HG02798 (cell line): ENCODE results near the gene APOL2.
"Not testable (repeated sequence)": the region's sequence is repeated elsewhere in the genome, so short reads cannot be mapped to it uniquely, and the experiment has no call there.

Experiments
- ATAC-seq: cut with Tn5 transposase; IDR thresholded peaks from one replicate; pipeline ENCODE4 v1.9.1; 2021; ENCODE audit warnings: mild to moderate bottlenecking; ENCODE audit not compliant: unreplicated experiment, poor library complexity

The APOL2 gene

DNA sequence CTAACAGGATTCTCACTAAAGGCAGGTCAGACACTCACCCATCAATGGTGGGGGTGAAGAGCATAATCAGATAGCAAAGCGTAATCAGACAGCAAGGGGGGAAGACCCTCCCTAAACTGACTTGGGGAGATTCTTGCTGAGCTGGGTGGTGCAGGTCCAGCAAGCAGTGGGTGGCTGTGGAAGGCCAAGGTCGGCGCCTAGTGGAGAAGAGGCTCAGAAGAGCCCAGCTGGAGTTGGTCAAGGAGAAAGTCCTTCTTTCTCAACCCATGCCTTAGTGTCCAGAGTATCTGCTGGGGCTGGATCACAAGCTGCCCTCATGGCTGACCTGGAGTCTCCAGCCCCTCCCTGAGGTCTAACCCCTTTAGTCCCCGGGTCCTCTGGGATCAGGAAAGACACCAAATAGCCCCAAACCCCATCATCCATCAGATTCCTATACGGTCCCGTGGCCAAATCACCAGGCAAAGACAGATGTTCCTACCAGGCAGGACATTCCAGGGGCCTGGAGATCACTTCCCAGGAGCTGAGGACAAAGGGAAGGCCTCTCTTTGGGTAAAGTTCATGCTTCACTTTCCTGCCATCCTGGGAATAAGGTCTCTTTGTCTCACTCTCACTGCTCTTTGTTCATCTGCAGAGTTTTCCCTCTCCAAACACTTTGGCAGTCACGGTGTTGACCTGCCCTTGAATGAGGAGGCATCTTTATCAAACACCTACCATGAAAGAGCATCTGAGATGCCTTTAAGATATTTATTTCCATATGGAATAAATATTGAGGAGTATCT lies 24.7 kb upstream of the APOL2 start:
- not testable (repeated sequence) for ATAC-seq

DNA sequence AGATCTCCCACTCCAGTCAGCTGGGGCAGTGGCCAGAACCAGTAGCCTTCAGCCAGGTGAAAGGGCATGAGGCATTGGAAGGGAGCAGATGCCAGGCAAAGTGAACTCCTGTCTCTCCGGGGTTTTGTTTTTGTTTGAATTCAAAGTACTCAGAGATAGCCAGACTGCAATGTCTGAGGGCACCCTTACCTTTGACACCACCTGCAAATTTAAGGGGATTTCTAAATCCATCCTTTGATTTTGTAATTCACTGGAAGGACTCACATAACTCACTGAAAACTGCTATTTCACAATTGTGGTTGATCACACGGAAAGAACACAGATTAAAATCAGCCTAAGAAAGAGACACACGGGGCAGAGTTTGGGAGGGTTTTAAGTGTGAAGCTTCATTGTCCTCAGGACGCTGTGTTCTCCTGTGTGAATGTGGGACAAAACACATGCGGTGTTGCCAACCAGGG lies 23.9 kb upstream of the APOL2 start:
- ATAC-seq, result not testable (repeated sequence)

DNA sequence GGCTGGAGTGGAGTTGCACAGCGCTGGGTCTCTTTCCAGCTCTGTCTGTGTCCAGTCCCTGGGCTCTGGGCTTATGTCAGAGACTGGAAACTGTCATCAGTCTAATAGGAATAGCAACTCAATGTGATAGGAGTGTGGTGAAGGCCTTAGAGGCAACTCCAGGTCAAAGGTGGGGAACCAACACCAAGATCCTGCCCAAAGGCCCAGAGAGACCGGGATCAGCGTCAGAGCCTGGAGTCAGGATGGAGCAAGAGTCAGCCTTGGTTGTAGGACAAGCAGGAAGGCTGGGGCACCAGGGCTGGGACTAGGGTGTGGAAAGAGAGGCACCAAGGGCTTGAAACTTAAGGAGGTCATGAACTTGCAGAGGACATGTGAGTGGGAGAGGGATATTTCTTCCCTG lies 23.0 kb upstream of the APOL2 start:
- not testable (repeated sequence) for ATAC-seq

DNA sequence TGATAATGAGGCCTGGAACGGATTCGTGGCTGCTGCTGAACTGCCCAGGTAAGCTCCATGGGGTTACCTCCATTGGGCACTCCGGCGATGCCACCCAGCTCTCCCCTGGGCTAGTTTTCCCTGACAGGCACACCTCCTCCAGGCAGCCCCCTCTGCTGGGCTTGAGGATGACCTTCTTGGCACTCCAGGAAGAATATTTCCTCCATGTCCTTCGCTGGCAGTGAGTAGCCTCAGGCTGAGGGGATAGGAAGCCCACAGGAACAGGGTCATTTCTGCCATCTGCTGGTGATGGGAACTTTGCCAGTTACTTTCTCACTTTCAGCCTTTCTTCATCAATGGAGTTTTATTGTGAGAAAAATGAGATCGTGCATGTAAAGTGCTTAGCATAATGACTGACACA lies 22.3 kb upstream of the APOL2 start:
- ATAC-seq, result not testable (repeated sequence)

DNA sequence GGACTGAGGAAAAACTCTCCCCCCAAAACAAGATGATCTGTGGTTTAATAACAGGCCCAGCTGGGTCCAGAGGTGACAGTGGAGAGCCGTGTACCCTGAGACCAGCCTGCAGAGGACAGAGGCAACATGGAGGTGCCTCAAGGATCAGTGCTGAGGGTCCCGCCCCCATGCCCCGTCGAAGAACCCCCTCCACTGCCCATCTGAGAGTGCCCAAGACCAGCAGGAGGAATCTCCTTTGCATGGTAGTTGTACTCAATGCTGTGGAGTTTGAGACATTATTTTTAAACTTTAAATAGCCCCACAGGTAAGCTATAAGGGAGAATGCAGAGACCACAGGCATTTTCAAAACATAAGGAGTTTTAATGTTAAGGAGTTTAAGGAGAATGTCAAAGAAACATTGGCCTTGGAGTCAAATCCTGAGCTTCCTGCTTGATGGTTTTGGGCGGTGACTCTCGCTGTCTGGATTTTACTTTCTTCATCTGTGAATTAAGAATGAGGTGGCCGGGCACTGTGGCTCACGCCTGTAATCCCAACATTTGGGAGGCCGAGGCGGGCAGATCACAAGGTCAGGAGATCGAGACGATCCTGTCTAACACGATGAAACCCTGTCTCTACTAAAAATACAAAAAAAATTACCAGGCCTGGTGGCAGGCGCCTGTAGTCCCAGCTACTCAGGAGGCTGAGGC lies 20.4 kb upstream of the APOL2 start:
- ATAC-seq, result no peak

DNA sequence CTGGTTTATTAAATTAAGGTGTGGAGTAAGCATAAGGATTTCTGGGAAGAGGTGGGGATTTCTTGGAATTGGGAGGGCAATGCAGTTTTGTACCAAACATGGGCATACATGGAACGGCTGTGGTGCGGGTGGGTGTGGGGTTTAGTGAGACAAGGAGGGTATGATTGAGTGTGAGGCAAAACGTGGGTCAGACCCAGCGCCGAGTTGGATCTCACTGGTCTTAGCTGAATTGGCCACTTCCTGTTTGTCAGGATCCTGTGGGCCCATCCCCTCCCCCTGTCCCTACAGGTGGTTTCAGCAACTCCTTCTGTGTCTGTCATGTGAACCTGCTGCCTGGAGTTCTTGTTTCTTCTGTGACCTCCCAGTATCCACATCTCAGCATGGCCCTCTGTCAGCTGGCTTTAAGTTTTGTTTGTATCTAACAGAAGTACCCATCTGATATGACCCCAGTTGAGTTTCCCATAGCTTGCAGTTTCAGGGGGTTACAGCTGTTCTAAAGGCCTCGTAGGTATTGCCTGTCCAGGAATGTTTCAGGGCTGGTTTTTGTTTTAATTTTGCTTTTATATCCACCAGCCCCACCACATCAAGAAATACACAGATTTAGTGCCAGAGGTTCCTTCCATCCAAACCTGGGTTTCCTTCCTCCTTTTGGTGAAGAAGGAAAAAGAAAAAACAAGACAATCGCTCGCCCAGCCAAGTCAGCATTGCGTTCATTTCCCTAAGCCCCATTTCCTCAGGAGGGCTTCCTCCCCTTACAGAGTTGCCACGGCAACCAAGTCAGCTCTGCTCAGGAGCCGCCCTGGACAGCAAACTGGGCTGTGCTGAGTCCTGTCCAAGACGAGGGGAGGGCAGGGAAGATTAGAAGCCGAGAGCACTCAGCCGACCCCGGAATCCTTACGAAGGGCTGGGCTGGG lies 19.6 kb upstream of the APOL2 start:
- ATAC-seq, result no peak

DNA sequence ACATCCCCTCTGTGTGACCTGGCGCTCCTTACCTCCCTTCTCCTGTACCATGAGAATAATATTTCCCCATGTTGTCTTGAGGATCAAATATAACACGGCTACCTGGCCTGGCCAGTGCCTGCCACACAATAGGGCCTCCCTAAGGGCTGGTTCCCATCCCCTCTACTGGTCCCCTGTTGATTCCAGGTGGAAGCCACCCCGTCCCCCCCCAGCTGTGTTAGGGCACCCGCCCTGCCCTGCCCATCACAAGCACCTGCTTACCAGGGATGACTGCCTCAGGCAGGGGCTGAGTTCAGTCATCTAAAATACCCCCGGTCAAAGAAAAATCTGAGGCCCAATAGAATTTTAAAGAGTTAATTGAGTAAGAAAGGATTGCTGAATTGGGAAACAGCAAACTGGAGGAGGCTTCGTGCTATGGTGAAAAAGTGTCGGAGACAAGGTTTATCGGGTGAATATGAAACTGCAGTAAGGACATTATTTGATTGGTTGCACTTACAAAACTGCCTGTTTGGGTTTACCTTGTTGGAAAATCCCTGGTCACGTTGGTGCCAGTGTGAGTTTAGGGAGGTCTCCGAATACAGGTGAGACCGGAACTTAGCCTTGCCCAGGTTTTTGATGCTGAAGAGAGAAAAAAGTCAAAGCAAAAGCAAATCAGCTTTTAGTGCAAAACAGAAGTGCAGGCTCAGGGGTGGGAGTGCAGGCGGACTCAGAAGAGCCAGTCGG lies 18.8 kb upstream of the APOL2 start:
- ATAC-seq, result no peak

DNA sequence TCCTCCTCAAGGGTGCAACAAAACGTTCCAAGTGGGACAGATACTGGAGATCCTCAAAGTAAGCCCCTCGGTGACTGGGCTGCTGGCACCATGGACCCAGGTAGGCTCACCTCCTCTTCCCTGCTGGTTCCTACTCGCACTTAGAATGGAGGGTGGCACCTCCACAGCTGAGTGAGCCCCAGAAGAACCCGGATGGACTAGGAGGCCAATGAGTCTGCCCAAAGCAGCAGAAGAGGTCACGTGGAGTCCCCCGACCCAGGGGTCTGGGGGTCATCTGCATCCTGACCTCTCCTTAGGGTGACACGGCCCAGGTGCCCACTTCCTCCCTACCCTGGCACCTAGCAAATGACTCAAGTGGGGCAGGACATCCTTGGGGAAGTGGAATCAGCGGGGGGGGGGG lies 18.0 kb upstream of the APOL2 start:
- no peak for ATAC-seq

DNA sequence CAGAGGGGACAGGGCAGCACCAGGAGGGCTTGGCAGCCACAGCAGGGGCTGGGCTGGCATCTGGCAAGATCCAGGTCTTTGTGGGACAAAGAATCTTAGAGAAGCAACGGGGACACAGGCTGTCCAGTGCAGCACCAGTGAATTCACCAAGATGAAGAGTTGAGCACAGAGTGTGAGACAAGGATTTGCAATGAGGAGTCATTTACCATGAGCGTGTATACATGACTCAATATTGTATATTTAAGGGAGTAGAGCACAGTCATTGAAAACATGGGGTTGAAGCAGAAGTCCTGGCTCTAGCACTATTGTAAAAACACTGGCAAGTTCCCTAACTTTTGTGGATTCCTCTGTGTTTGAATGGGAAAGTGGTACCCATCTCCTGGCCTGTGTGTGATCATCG lies 17.2 kb upstream of the APOL2 start:
- ATAC-seq, result no peak

DNA sequence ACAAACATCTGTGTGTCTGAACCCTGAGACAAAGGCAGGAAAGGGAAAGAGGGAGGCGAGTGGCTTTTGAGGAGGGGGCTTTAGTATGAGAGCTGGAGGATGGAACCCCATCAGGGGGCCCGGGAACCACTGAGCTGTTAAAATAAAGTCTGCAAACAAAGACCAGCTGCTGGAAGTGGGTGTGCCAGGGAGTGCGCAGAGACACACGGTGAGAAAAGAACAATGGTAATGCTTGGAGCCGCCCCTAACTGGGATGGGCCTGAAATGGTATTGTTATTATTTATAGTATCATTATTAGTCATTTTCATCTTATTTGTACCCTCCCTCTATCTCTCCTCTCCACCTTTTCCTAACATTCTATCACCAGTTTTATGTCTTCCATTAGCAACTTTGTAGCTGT lies 16.2 kb upstream of the APOL2 start:
- not testable (repeated sequence) for ATAC-seq

DNA sequence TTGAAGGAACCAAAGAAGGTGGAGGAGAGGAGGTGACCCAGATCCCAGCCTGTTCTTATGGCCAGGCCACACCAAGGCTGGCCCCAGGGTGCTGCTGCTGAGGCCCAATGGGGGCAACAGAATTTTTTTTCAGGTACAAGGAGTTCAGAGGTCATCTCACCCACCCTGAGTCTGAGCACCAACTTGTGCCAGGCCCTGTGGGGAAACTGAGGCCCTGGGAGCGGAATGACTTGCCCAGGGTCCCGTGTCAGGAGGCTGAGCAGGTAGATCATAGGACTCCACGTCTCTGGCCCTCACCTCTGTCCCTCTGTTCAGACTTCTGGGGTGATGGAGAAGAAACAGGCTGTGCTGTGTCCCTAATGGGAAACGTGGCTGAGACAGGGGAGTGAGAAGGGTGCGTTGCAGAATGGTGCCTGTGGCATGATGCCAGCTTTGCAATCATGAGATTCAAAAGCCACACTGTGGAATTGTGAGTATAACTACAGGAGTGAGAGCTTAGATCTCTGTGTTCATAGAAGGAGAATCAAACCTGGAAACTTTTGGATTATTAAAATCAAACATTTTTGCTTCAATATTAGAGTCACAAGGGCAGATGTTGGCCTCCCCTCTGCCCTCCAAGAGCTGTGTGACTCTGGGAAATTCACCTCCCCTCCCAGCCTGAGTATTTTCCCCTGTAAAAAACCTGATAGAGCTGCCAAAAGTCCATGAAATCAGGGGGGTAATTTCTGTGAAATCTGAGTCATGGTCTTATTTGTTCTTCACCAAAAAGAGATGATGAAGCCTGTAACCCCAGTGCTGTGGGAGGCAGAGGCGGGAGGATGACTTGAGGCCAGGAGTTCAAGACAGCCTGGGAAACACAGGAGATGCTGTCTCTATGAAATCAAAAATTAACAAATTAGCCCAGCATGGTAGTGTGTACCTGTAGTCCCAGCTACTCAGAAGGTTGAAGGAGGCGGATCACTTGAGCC lies 14.5 kb upstream of the APOL2 start:
- no peak for ATAC-seq

DNA sequence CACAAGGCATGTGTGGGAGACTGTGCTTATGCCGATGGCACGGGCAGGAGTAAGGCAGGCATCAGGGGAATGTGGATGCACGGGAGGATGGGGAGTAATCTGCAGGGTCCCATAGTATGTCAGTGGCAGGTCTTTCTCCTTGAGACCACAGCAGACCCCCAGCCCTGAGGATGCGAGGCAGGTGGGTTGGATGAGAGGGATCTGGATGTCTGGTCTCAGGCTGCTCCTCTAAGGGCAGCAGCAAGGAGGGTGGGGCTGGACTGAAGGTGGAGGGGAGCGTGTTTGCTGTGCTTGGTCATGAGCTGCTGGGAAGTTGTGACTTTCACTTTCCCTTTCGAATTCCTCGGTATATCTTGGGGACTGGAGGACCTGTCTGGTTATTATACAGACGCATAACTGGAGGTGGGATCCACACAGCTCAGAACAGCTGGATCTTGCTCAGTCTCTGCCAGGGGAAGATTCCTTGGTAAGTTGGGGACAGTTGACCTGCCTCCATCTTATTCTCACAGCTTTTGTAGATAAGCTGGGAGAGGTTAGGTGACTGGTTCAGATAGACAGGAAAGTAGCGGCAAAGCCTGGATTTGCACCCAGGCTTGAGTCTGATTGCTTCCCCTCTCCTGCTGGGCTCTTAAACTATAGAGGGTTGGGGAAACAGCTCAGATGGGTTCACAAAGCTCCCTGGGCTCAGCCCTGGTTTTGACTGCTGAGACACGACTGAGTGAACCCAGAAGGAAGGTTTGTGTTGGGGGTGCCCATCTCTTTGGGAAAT lies 13.6 kb upstream of the APOL2 start, which contains the start of gene APOL1:
APOL1 (plus strand) TSS at position 380 of the 769 bp plus-strand sequence. CDS start 1,823 bp downstream, outside the sequence.
- peak; percentile 58 for ATAC-seq

DNA sequence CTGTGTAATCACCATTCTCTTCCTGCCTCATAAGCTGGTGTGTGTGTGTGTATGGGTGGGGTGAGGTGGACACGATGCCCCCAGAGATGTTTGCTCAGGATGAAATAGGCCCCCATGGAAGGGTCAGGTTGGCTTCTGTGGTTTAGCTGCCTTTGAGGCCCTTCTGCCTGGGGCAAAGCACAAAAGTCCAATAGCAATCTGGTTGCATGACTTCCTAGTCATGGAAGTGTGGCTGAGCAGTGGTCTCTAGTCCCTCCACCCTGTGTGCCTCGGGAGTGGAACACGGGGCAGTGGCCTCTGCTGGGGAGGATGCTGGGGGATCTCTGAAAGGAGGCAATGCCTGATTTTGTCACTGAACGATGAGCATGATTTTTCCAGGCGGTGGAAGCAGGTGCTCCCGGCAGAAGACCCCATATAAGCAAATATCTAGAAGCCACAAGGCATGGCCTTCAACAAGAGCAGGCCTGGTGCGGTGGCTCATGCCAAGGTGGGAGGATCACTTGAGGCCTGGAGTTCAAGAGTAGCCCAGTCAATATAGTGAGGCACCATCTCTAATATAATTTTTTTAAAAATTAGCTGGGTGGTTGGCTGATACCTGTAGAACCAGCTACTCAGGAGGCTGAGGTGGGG lies 12.8 kb upstream of the APOL2 start:
- ATAC-seq, result not testable (repeated sequence)

DNA sequence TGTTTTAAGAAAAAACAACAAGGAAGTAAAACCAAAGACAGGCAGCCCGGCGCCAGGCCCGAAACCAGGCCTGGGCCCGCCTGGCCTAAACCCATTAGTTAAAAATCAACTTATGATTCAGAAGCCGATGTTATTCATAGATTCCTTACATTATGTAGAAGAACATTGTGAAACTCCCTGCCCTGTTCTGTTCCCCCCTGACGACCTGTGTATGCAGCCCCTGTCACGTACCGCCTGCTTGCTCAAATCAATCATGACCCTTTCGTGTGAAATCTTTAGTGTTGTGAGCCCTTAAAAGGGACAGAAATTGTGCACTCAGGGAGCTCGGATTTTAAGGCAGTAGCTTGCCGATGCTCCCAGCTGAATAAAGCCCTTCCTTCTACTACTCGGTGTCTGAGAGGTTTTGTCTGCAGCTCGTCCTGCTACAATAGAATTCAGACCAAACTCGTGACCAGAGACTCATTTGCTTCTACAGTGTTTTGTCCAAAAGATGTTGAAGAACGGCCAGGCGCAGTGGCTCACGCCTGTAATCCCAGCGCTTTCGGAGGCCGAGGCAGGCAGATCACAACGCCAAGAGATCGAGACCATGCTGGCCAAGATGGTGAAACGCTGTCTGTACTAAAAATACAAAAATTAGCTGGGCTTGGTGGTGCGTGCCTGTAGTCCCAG lies 11.1 kb upstream of the APOL2 start:
- not testable (repeated sequence) for ATAC-seq

DNA sequence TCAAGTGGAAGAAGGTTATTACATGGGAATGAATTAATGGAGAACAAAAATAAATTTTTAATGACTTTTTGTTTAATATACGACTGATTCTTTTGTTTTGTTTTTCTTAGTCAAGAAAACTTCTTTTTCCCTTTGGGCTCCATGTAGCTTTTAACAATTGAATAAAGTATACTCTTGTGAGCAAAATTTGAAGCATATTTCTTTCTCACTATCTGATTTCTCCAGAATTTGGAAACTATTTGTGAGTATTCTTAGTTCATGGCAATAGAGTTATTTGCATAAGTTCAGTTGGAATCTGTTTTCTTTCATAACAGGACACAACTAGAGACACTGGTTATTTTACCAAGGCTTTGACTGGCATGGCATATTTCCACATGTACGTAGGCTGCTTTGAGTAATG lies 9.8 kb upstream of the APOL2 start:
- ATAC-seq, result no peak

DNA sequence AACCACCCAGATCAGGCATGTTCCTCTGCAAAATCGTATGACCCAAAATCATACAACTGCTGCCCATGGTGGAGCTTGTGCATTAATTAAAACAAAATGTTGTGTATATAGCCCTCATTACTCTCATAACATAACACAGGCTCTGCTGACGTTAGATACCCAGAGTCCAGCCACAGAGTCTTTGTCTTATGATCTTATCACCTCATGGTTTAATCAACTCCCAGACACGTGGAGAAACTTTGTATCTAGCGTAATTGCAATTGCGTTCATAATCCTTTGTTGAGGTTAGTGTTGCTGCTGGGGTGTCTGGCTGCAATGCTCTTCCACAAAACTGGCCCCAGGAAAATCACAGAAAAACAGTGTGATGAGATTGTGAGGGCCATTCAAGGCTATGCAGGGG lies 8.6 kb upstream of the APOL2 start:
- no peak for ATAC-seq

DNA sequence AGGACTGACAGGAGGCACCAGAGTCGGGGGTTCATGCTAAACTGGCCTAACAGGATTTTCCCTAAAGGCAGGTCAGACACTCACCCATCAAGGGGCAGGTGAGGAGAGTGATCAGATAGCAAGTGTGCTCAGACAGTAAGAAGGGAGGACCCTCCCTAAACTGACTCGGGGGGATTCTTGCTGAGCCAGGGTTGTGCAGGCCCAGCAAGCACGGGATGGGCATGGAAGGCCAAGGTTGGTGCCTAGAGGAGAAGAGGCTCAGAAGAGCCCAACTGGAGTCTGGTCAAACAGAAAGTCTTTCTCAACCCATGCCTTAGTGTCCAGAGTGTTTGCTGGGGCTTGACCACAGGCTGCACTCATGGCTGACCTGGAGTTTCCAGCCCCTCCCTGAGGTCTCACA lies 7.4 kb upstream of the APOL2 start:
- no peak for ATAC-seq
